H54 (cell line): ENCODE results near the gene CRMP1.

Source experiments
- DNase-seq: peaks from one replicate; pipeline ENCODE4 v3.0.0; 2011; ENCODE audit warnings: low spot score, mixed read lengths; ENCODE audit not compliant: insufficient read length
- FAIRE-seq: peaks from 3 replicates; lab custom pipeline; 2011; peaks lifted over from hg19 to GRCh38; lab: Jason Lieb, UNC
- POLR2A ChIP-seq: IDR thresholded peaks from 2 replicates; pipeline ENCODE4 v1.6.1; 2011; ENCODE audit warnings: low read depth, mild to moderate bottlenecking, low read length

CRMP1 gene

GRCh38 chr4:5925419-5926200, 32.7 kb upstream of the CRMP1 start:
- DNase-seq (no peak), FAIRE-seq (no peak)
- no peak for TF ChIP-seq POLR2A

DNA sequence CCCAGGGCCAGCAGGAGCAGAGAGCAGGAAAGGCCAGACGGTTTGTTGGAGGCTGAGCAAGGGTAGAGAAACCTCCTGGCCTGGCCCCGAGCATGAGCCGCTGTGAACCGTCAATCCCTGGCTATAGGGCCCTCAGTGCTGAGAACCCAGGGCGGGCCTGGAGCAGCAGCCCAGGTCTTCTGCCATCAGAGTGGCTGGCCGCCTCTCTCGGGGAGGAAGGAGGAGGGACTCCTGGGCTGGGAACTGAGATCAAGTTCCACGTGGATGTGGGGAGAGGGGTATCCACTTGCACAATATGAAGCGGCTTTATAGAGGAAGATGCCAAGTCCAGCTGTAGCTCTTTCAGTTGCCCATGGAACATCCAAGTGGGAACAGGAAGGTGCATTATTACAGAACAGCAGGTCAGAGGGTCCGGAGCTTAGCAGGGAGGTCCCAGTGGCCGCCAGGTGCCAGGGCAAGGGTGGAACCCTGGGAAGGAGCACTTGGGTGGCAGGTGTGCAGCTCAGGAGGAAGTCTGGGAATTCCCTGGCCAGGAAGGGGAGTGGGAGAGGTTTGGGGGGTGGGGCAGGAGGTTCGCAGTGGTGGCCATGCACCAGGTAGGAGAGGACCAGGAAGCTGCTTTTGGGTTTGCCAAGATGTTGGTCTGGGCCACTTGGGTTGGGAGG, 31.7 kb upstream of the CRMP1 start:
- no peak for TF ChIP-seq POLR2A
- FAIRE-seq = no peak
- DNase-seq = no peak

DNA sequence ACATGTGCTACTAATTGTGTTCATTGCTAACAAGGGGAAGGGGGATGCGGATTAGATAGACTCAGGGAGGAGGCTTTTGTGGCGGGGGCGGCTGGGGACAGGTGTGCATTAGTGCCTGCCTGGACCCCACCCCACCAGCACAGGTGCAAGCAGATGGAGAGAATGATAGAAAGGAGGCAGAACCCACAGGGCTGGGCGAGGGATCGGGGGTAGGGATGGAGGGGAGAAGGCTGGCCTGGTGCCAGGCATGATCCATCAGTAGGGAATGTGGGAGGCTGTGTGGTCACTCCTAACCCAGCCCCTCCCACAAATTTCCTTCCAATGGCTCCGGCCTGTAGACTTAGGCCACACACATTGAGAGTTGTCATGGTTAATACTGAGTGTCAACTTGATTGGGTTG, 30.5 kb upstream of the CRMP1 start:
- FAIRE-seq (no peak), DNase-seq (no peak)
- TF ChIP-seq POLR2A = no peak

DNA sequence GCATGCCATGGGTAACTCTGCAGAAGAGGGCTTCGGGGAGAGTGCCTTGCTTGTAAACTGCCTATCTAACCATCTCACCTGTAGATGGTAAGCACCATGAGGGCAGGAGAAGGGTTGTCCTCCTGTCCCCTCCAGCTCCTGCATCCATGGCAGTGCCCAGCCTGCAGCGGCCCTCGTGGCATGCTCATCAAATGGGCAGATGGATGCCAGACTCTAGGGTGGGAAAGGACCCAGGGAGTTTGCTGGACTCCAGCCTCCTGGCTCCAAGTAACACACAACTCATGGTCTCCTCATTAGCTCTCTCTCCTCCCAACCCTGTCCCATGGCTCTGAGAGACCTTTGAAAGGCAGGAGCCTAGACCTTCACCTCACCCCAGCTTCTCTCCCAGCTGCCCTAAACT, 29.7 kb upstream of the CRMP1 start:
- FAIRE-seq = no peak
- no peak for DNase-seq
- no peak for TF ChIP-seq POLR2A

- no peak for TF ChIP-seq POLR2A
- no peak for DNase-seq
- no peak for FAIRE-seq
Measured at GRCh38 chr4:5921981-5922380, 29.1 kb upstream of the CRMP1 start.

- FAIRE-seq (no peak), DNase-seq (no peak)
- TF ChIP-seq POLR2A = no peak
Measured at GRCh38 chr4:5921101-5921980, 28.5 kb upstream of the CRMP1 start.

DNA sequence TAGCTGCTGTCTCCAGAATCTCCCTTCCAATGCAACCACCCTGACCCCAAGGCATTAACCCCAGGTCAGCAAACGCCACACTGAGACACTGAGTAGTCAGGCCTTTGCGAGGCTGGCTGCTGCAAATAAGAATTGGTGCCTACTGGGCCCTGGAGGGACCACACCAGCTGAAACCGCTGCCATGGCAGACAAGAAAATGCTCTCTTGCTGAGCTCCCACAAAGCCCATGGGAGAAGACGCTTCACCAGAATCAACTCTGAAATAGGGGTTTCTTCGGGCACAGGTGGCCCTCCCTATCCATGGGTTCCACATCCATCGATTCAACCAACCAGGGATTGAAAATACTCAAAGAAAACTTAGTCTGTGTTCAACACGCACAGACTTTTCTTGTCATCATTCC, 26.7 kb upstream of the CRMP1 start:
- no peak for TF ChIP-seq POLR2A
- DNase-seq (no peak), FAIRE-seq (no peak)

DNA sequence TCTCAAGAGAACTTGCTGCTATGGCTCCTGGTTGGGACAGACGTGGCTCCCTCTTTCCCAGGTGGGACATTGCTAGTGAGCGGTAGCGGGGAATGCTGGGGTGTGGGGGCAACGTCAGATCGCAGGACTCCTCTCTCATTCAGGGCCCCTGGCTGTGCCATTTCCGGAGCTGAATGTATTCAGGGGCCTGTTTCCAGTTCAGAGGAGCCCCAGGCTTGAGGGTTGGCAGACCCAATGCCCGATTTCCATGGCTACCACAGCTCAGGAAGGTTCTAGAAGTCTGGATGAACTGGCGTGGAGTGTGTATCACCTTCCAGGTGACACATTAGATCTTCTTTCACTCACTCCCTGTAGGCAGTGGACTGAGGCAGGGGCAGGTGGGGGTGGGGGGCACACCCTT, 26.2 kb upstream of the CRMP1 start:
- DNase-seq (no peak), FAIRE-seq (no peak)
- no peak for TF ChIP-seq POLR2A

- FAIRE-seq = no peak
- no peak for TF ChIP-seq POLR2A
- no peak for DNase-seq
Measured at GRCh38 chr4:5918331-5918985, 25.6 kb upstream of the CRMP1 start.

DNA sequence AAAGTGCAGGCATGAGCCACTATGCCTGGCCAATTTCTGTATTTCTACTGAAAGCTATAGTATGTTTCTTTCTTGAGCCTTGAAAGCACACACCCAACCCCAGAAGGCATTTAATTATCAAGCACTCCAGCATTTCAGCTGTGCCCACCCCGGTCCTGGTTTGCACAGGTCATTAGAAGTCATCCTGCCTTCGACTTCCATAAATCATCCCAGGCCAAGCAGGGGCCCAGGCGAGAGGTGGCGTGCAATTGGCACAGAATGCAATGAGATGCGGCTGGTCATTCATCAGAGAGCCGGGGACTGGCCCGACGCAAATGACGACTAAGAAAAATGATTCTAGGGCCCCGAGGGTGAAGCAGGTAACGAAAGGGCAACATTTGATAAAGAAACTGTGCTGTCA, 24.8 kb upstream of the CRMP1 start:
- TF ChIP-seq POLR2A = no peak
- FAIRE-seq = no peak

GRCh38 chr4:5916229-5916628, 23.3 kb upstream of the CRMP1 start:
- no peak for FAIRE-seq
- DNase-seq = no peak
- no peak for TF ChIP-seq POLR2A

More for the DNA sequence above, 24.8 kb upstream of the CRMP1 start:
- no peak for DNase-seq

DNA sequence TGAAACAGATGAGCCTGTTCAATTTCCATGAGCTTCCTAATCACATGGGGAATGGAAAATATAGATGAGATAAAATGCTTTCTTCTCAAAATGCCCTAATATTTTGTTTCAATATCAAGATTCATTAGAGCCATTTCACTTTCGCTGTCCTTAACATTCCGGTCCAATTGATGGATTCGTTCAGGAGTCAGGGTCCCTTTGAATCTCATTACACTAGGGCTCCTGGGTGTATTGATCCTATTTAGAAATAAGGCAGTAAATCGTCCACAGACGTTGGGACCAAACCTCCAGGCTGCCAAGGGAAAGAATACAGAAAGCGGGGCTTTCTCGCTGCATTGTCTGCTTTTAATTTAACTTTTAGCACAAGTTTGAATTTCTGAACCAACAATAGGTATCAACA, 20.6 kb upstream of the CRMP1 start:
- FAIRE-seq (no peak), DNase-seq (no peak)

DNA sequence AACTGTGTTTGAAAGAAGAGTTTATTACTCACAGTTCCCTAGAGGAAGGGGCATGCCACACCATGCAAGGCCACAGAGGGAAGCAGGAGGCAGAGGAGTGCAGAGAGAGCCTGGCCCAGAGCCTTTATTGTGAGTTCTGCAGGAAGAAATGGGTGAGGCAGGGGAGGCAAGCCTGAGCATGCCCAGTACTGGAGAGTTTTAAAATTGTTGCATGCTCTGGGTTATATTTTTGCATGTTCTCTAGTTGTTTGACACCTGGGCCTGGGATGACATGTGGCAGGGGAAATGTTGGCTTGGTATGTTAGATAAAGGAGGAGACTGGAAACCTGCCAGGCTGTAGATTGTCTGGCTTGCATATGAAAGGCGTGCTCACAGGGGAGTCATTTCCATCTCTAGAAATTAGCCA, 19.7 kb upstream of the CRMP1 start:
- no peak for TF ChIP-seq POLR2A
- DNase-seq (no peak), FAIRE-seq (no peak)

More for the DNA sequence above, 20.6 kb upstream of the CRMP1 start:
- TF ChIP-seq POLR2A = no peak
